Smooth muscle cell (in vitro differentiated cells): Measurements from ENCODE around the gene NMNAT3. TPM values are rescaled to one million over a fixed set of nuclear protein-coding genes. Genes with fewer than 3 reads are reported as not detected.
"Not testable (repeated sequence)": the region's sequence is repeated elsewhere in the genome, so short reads cannot be mapped to it uniquely, and the experiment has no call there.

Source experiments
- DNase-seq: peaks from one replicate; lab custom pipeline; 2025; ENCODE audit not compliant: unreplicated experiment; lab: John Stamatoyannopoulos, UW
- H2AFZ ChIP-seq: fragments of 200-600 bp; sonication (generic); 2 replicates; pipeline ENCODE4 v1.6.0; 2016; ENCODE audit warnings: antibody characterized with exemption, low read depth, mild to moderate bottlenecking
- H3F3A ChIP-seq: fragments of 200-600 bp; sonication (generic); 2 replicates; pipeline ENCODE4 v1.6.0; 2017; ENCODE audit warnings: antibody characterized with exemption, low read depth
- H3K27ac ChIP-seq: fragments of 200-600 bp; sonication (generic); 2 replicates; pipeline ENCODE4 v1.5.1; 2016; ENCODE audit warnings: low read depth, mild to moderate bottlenecking
- H3K27me3 ChIP-seq: fragments of 200-600 bp; sonication (generic); 2 replicates; pipeline ENCODE4 v1.6.1; 2016; ENCODE audit warnings: low read depth, mild to moderate bottlenecking
- H3K36me3 ChIP-seq: fragments of 200-600 bp; sonication (generic); 2 replicates; pipeline ENCODE4 v1.5.1; 2016; ENCODE audit warnings: low read depth
- H3K4me1 ChIP-seq: fragments of 200-600 bp; sonication (generic); 2 replicates; pipeline ENCODE4 v1.5.1; 2016; ENCODE audit warnings: low read depth
- H3K4me2 ChIP-seq: fragments of 200-600 bp; sonication (generic); 2 replicates; pipeline ENCODE4 v1.6.0; 2016; ENCODE audit warnings: mild to moderate bottlenecking
- H3K4me3 ChIP-seq: fragments of 200-600 bp; sonication (generic); 2 replicates; pipeline ENCODE4 v1.5.1; 2016; ENCODE audit warnings: mild to moderate bottlenecking
- H3K79me2 ChIP-seq: fragments of 200-600 bp; sonication (generic); 2 replicates; pipeline ENCODE4 v1.6.0; 2016; ENCODE audit warnings: low read depth, mild to moderate bottlenecking
- H3K9ac ChIP-seq: fragments of 200-600 bp; sonication (generic); 2 replicates; pipeline ENCODE4 v1.6.0; 2016; ENCODE audit warnings: low read depth
- H3K9me3 ChIP-seq: fragments of 200-600 bp; sonication (generic); replicated peaks from 2 replicates; pipeline ENCODE4 v1.5.1; 2016; ENCODE audit warnings: low read depth
- H4K20me1 ChIP-seq: fragments of 200-600 bp; sonication (generic); 2 replicates; pipeline ENCODE4 v1.6.0; 2016; ENCODE audit warnings: low read depth
- CTCF ChIP-seq: fragments of 200-600 bp; sonication (generic); IDR thresholded peaks from 2 replicates; pipeline ENCODE4 v1.5.1; 2017; ENCODE audit warnings: borderline replicate concordance, mild to moderate bottlenecking, antibody characterized with exemption; ENCODE audit not compliant: insufficient read depth, poor library complexity, severe bottlenecking
- WGBS: methylation state at CpG from one replicate; pipeline ENCODE4 v1.1.7; 2016; ENCODE audit warnings: low lambda C conversion rate; 5-methylcytosine and 5-hydroxymethylcytosine counted together
- polyA plus RNA-seq: library from polyadenylated mRNA; unstranded; fragments of >200 nt; fragmentation: Nextera tagmentation; extraction: Ambion mirVana; gene quantifications from 2 replicates; pipeline ENCODE4 v1.2.1, GENCODE V29; 2016
- total RNA-seq: library from RNA; depleted of rRNA; stranded (reverse); fragments of >200 nt; gene quantifications from 2 replicates; pipeline ENCODE4 v1.2.3, GENCODE V29; 2014

The NMNAT3 gene
- total and polyA plus RNA-seq, 2 experiments from 2014 or later = 0.18 to 0.65 TPM

GRCh38 chr3:139587797-139588196 is 90.0 kb downstream of the NMNAT3 start:
- no peak overlapping the region for H3K4me3 ChIP-seq
- H3K79me2 ChIP-seq = no peaks in the 10 kb centered on the region
- no peak overlapping the region for H2AFZ ChIP-seq
- H3K9ac ChIP-seq = no peak overlapping the region
- no peak overlapping the region for H3K27ac ChIP-seq
- no peak overlapping the region for H3K4me2 ChIP-seq
- no peaks in the 10 kb centered on the region for H3K4me1 ChIP-seq
- no peaks in the 10 kb centered on the region for H3K36me3 ChIP-seq
- H4K20me1 ChIP-seq = no peaks in the 10 kb centered on the region
- TF ChIP-seq CTCF = no peak
- no peak for DNase-seq
- no peaks in the 10 kb centered on the region for H3F3A ChIP-seq
- H3K27me3 ChIP-seq = peaks cover 10% of the 10 kb centered on the region
- no peaks in the 10 kb centered on the region for H3K9me3 ChIP-seq

- WGBS = 96% methylated on average over 1 of the region's 1 CpG
- H3F3A ChIP-seq = no peaks in the 10 kb centered on the region
- H2AFZ ChIP-seq = no peak overlapping the region
- no peak overlapping the region for H3K27ac ChIP-seq
- H3K9ac ChIP-seq = no peak overlapping the region
- no peak overlapping the region for H3K4me3 ChIP-seq
- no peaks in the 10 kb centered on the region for H3K9me3 ChIP-seq
- no peaks in the 10 kb centered on the region for H3K4me1 ChIP-seq
- no peaks in the 10 kb centered on the region for H4K20me1 ChIP-seq
- H3K36me3 ChIP-seq = no peaks in the 10 kb centered on the region
- DNase-seq = no peak
- no peak overlapping the region for H3K4me2 ChIP-seq
- TF ChIP-seq CTCF = no peak
- peaks cover 10% of the 10 kb centered on the region for H3K27me3 ChIP-seq
- no peaks in the 10 kb centered on the region for H3K79me2 ChIP-seq
Observed at GRCh38 chr3:139586420-139587017, 91.3 kb downstream of the NMNAT3 start.

GRCh38 chr3:139585820-139586219 is 92.0 kb downstream of the NMNAT3 start:
- Histone ChIP-seq H3K79me2 (no peaks in the 10 kb centered on the region), H3K9ac (no peak overlapping the region), H3K9me3 (no peaks in the 10 kb centered on the region), H3K4me3 (no peak overlapping the region), H3K27ac (no peak overlapping the region), H3K4me1 (no peaks in the 10 kb centered on the region), H3K27me3 (peaks cover 10% of the 10 kb centered on the region), H4K20me1 (no peaks in the 10 kb centered on the region), H3K4me2 (no peak overlapping the region), H2AFZ (no peak overlapping the region), H3F3A (no peaks in the 10 kb centered on the region), H3K36me3 (no peaks in the 10 kb centered on the region)
- no peak for DNase-seq
- 83% methylated on average over 4 of the region's 4 CpGs for WGBS
- no peak for TF ChIP-seq CTCF

GRCh38 chr3:139583651-139584050 is 94.1 kb downstream of the NMNAT3 start:
- not testable (repeated sequence) for H3K27ac ChIP-seq, H3K4me1 ChIP-seq, H2AFZ ChIP-seq, H4K20me1 ChIP-seq, H3K36me3 ChIP-seq, H3K9me3 ChIP-seq, DNase-seq, H3F3A ChIP-seq, H3K4me3 ChIP-seq, H3K4me2 ChIP-seq, H3K79me2 ChIP-seq, H3K9ac ChIP-seq
- peaks cover 10% of the 10 kb centered on the region for H3K27me3 ChIP-seq
- 97% methylated on average over 12 of the region's 12 CpGs for WGBS
